NCI-H2107 (cell line): ENCODE measurements around the gene OSM.

Source experiments
- DNase-seq: peaks from one replicate; lab custom pipeline; 2025; lab: John Stamatoyannopoulos, UW

The OSM gene

DNA sequence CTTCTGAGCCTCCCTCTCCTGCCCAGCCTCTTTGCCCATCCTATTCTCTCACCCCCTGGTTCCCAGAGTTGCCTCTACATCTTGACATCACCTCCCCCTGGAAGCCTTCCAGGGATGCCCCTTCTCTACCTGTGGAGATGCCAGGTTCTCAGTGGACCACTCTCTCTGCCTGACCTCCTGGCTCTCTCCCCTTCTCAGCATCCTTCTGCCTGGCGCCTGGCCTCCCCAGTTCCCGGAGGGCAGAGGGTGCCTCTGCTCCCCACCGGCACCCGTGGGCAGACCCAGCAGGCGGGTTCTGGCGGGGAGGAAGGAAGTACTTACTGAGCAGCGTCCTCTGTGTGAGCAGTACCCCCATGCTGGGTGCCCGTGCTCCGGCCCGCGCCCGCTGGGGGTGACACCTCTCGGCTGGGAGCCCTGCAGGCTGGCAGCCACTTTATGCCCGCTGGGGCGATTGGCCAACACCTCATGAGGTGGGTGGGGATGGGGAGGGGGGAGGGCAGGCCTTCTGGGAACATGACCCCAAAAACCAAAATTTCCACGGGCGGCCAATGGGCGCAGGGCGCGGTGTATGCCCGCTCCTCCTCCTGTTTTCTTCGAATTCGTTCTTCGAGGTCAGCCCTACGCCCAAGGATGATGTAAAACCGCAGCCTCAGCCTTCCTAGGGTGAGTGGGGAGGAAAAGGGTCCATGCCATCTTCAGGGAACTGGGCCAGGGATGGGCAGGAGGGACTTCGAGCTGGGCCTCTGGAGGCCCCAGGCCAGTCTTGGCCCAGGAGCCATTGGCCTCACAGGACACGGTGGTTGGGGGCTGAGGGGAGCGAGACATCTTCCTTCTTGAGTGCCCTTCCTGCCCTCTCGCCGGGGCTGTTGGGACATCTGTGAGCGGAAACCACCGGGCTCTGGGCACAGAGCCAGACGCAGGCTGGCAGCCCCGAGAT, at the start of gene OSM:
Gene OSM (minus strand): TSS at position 407 of the 937 bp plus-strand sequence. CDS start 52 bp downstream, at position 355.
- no peak for DNase-seq

DNA sequence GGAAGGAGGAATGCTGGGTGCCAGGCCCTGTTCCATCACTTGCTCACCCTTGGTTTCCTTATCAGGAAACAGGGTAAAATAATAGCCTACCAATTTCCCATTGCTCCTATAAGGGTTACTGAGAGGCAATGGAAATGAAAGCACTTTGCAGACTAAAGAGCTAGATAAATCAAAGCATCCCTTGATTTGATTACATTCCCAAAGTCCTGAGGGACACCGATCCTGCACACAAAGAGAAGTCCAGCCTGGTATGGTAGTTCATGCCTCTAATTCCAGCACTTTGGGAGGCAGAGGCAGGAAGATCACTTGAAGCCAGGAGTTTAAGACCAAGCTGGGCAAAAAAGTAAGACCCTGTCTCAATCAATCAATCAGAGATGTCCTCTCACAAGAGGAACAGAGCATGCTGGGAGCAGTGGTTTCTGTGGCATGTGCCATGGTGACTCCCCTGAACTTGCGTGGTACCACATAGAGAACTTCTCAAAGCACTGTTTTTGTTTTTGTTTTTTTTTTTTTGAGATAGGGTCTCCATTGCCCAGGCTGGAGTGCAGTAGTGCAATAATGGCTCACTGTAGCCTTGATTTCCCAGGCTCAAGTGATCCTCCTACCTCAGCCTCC, 49.4 kb upstream of the OSM start:
- no peak for DNase-seq

DNA sequence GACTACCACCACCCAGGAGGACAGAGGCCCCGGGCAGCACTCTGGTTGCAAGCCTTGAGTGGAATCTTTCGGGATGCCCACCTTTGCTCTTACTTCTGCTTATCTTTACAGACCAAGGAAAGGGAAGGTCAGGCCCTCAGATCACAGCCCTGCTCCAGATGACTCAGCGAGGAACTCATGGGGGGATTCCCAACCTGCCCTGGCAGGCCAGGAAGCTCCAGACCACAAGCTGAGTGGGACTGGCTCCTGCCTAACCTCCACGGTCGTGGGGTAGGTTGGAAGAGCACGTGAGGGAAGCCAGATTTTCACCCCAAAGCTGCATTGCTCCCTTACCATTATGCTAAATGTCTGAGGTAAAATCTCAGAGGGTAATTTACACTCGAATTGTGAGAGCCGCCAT, 48.3 kb upstream of the OSM start:
- DNase-seq, result no peak

DNA sequence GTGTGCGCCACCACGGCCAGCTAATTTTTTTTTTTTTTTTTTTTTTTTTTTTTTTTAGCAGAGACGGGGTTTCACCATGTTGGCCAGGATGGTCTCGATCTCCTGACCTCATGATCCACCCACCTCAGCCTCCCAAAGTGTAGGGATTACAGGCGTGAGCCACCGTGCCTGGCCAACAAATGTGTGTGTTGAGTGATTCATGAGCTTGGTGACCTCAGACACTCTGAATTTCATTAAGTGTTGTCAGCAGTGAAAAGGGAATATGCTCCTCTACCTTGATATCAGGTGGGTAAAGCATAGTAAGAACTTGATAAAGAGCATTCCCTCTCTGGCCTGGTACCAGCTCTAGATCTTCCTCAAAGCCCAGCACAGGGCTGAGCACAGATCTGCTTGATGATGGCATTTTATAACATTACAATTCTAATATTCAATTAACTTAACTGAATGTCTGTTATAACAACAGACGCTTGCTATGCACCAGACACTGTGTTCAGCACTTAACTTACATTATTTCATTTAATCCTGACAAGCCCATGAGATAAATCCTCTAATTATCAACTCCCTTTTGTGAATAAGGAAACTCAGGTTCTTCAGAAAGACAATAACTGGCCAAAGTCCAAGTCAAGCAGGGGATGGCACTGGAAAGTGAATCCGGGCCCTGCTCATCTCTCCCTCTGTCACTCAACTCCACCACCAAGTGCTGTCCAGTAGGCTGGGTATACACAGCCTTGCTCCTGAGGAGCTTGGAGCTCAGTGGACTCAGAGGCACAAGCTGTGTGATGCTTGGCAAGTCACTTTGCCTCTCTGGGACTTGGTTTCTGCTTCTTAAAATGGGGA, 47.1 kb upstream of the OSM start:
- DNase-seq, result no peak

DNA sequence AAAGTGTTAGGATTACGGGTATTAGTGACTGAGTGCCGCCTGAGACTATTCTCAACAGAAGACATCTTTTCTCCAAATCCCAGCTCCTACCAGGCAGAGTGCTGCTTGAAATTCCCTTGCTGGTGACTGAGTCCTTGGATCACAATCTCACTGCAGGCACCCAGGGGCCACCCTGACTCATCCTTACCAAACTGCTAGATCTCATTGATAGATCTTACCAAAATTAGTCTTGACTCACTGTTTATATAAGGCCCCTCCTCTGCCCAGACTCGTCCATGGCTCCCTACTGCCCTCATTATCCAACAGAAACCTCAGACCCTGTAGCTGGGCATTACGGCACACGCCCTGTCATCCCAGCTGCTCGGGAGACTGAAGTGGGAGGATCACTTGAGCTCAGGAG, 45.4 kb upstream of the OSM start:
- no peak for DNase-seq

DNA sequence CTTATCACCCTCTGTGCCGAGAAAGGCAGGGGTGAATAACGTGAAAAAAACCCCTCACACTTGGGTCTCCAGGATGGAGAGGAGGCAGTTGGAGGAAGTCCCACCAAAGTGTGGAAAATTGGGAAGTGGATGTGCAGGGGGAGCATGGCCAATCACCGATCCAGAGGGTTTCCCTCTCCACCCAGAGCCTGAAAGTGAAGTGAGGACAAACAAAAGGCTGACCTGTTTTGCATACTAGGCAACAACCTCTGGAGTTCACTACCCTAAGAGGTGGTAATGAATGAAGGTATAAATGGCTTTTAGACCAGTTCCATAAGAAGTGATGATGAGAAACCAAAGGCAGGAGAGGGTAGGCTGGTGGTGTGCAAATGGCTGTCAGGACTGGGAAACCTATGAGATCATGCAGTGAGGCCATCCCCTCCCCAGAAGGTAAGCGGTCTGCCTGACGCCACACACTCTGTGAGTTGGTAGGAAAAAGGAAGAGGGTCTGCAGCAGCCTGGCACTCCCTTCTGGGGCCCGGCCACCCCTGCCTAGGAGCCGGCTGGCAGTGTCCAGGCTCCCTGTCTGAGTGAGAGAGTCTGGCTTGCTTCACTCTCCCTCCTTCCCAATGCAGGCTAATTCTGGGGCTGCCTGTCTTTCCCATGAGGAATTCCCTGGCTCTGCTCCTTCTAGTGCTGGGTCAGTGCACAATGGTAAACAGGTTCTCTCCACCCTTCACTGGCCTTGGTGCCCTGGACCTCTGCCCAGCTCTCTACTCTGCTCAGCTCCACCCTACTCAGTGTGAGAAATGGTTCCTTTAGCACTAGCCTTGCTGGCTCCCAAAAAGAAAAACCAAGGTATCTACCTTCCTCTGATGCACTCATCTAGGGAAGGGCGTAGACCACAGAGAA, 44.5 kb upstream of the OSM start:
- DNase-seq, result no peak

DNA sequence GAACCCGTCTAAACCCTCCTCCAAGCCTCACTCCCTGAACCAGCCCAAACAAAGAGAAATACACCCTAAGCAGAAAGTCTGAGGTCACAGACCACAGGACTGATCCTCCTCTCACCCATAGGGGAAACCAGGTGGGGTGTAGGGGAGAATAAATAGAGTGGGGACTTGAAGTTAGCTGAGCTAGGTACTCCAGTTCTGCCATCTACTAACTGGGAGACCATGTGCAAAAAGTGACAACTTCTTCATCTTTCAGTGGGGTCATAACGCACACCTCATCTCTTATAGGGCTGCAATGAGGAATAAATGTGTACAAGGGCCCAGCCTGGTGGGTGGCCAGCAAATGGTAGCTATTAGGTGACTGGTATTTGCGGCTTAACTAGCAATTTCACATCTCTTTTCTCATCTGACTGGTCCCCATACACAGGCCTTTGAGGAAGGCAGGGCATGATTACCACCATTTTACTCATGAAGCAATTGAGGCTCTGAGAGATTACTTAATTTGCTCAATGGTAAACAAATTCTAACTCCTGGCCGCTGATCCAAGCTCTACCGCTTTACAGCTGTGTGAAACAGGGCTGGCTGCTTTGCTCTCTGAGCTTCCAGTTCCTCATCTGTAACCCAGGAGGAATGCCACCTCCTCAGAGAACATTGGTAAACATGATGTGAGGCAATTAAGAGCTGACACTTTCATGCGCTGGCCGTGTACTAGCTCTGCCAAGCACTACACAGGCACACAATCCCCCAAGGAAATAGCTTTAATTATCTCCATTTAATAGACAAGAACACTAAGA, 43.5 kb upstream of the OSM start:
- DNase-seq, result no peak

DNA sequence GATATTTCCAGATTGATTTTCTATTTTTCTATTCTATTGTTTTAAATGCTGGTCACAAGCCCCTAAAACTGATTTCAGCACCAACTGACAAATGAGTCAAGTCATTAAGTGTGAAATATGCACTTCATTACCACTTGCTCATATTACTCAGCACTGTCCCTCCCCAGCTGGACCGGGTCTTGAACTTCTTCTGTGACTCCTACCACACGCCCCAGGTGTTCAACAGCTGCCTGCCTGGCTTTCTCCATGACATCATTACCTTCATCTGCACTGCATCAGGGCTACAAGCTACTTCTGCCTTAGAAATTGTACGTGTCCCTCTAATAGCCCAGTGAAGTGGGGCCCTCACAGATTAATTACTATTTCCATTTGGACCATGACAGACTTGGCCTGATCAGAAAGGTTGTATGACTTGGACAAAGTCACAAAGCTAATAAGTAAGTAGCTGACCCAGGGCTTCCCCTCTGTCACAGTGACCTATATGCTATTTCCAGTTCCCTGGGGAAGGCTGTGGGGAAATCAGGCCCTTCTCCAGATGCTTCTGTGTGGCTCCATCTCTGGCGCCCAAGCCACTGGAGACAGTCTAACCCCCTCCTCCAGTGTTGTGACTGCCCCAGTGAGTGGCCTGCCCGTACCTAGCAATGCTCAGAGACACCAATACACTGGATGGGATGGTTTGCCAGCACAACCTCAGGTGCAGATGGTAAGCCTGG, 42.0 kb upstream of the OSM start:
- DNase-seq, result no peak

DNA sequence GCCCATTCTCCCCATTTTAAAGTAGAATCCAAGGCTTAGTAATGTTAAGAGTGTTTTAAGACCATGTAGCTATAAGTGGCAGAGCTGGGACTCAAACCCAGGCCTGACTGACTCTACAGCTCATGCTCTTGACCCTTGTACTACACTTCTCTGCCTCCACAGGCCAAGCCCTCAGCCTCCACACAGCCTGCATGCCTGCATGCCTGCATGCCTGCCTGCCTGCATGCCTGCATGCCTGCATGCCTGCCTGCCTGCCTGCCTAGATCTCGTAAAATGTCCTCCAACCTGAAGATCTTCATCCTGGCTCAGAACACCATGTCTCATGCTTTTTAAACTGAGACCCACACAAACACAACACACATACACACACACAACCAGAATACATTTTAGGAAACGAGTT, 41.4 kb upstream of the OSM start:
- DNase-seq, result no peak

DNA sequence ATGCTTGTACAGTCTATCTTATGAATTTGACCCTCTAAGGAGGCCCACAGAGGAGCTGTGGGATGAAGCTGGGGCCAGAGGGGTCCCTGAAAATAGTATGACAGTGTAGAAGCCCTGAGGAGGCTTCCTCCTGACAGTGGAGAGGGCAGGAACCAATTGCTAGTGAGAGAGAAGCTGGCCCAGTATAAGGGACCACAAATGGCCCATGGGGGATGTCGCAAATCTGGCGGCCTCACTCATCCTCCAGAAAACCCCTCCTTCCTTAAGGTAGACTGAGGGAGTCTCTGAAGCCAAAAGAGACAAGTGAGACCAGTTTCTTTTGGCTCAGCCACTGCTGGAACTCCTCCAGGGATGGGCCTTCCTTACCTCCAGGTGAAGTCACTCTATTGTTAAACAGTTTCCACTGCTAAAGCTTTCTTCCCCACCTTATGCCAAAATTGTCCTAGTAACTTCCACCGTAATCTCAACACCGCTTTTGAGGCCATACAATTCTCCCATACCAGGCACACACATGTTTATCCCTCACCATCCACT, 40.5 kb upstream of the OSM start:
- DNase-seq, result no peak

DNA sequence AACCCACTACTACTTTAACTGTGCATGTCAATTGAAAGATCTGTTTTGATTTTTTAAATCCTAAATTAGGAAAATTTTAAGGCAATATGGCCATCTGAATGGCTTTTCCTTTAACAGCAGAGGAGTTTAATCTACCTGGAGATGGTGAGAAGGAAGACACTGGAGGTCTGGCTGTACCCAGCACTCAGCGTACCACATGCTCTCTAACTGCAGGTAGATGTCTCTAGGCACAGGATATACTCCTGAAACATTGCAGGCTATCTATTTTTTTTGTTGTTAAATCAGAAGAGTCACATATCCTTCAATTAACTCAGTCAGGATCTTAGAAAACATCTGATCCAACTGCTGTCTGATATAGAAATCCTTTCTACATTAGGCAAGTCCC, 40.0 kb upstream of the OSM start:
- no peak for DNase-seq

DNA sequence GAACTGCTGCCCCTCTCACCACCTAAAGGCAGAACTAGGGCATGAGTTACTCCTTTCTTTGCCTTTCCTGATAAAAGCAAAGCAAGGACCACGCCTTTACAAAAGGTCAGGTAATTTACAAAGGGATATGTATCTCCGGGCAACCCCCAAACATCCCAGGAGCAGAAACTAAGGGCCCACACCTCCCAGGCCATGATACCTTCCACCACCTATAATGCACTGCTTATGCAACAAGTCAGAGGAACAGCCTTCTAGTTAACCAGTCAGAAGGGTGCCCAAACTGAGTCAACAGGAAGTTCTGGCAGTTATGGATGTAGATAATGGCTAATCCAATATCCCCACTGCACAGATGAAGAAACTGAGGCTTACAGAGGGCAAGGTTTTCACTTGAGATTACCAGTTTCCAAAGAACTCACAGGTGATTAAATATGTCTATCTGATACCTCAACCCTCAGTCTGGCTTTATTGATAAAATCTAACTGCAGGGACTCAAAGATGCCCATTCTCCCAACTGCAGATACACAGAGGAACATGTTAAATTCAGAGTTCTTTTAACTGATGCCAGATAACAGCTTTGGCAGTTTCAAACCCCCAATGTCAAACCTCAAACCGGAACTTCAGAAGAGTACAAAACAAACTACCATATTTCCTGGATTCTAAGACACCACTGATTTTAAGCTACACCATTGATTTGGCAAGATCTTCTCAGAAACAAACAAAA, 39.4 kb upstream of the OSM start:
- DNase-seq, result no peak

DNA sequence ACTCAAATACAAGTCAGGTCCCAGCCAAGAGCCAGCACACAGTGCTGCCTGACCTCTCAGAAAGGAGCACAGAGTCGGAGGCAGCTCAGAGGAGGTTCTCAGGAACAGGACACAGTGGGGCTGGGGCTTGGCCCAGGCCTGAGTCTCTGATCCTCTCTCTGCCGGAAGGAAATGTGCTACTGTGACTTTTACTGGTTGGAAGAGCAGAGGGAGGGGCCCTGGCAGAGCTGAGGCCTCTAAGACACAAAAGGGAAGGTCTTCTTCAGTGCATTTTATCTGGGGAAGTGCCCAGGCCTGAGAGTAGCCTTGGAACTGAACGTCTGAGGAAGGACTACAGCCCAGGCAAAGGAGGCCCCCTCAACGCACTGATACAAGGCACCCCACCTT, 38.9 kb upstream of the OSM start:
- no peak for DNase-seq

DNA sequence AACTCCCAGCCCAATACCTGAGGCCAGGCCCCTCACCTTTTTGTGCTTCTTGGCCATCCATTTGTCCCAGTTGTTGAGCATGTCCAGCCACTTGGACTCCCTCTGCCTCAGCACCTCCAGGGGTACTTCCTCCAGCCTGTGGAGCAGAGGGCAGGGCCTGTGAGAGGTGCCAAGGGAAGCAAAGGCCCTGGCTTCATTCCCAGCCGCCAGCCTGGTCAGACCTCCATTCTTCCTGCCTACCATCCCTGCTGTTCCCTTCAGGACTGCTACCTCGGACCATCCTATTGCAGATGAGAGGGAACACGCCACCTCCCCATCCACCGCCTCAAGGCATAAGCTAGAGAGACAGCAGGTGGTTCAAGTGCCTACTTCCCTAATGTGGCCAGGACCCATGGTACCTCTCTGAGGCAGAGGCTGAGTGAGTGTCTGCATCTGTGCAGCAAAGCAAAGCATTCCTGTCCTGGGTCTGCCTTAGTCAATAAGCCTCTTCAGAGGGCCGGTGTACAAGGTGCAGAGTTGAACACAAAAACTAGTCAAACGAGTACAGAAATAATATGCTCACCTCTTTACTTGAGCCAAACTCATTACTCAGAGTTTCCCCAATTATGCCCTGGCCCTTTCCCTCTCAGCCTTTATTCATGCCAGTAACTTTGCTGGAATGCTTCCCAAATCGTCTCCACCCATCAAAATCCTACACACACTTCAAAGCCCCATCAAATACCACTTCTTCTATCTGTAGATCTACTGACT, 38.0 kb upstream of the OSM start:
- no peak for DNase-seq

DNA sequence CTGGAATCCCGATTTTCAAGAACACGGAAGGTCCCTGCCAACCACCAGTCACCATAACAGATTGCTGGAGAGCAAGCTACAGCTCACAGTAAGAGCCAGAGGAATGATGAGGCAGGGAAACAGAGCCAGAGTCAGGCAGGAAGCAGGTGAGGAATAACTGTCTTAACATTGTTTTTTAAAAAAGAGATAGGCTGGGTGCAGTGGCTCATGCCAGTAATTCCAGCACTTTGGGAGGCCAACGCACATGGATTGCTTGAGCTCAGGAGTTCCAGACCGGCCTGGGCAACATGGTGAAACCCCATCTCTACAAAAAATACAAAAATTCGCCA, 36.1 kb upstream of the OSM start:
- no peak for DNase-seq

DNA sequence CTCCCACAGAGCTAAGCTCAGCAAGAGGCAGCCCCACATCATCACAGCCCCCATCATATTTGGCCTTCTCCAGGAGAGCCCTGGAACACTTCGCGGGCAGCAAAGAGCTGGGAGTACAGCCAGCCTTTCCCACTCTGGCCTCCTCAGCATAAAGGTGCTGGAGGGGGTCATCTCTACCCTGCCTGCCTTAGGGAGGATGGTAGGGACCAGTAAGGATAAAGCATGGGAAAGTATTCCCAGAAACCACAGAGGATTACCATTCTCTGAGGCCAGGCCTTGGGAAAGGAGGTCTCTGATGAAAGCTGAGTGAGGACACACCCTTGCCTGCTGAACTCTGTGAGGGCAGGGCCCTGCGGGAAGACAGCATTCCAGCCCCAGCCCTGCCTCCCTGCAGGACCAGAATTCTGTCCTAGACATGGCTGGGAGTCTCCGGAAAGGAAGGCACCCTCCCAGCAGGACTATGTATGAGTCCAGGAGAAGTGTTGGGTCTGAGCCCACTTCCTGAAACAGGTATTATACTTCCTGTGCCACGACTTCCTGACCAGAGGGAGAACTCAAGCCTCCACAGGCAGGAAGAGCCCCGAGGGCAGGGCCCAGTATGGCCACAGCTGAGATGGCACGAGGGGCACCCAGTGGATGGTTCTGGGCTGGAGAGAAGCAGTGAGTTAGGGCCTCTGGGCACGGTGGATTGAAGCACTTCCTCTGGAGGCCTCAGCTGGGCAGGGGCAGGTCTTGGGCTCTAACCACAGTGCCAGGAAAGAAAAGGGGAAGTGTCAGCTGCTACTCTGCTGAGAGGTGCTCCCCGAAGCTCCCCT, 35.6 kb upstream of the OSM start:
- no peak for DNase-seq

DNA sequence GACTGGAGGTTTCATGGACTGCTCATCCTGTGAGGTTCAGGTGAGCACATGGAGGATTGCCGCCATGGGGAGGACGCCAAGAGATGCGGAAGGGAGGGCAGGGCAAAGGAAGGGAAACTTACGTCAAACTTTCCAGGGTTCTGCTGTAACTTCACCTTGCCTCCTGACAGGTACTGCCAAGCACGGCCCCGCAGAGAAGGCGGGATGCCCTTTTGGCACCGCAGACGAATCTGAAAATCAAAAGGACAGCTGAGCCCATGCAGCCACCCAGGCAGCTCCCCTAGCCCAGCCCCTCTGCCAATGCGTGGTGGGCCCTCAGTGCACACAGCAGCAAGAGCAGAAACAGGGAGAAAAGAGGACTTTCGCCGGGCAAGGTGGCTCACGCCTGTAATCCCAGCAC, 32.7 kb upstream of the OSM start:
- DNase-seq, result no peak
